Caco-2 (cell line): ENCODE measurements around the gene PMEL. TPM values are rescaled to one million over a fixed set of nuclear protein-coding genes. Genes with fewer than 3 reads are reported as not detected.

Experiments used
- BruUV-seq: library from RNA; stranded (reverse); fragments of 400-500 nt; replicated peaks from 2 replicates; lab custom pipeline; 2021; lab: Mats Ljungman, UMichigan
- CTCF ChIA-PET: fragments of 300-600 bp; sonication (Branson Sonifier 250); formaldehyde crosslinking; loops from one replicate; lab custom pipeline; 2022; ENCODE audit warnings: antibody characterized with exemption; lab: Charles Lee
- POLR2A ChIA-PET: fragments of 300-600 bp; sonication (Branson Sonifier 250); formaldehyde crosslinking; loops from one replicate; lab custom pipeline; 2022; ENCODE audit warnings: antibody characterized with exemption; lab: Charles Lee
- DNase-seq, 2 experiments: peaks; one replicate each; pipeline versions ENCODE4 v3.0.0 to v3.0.0-alpha.2; 2020 to 2022
- H3K27me3 ChIP-seq: replicated peaks from 2 replicates; pipeline ENCODE4 v1.6.0; 2011; ENCODE audit warnings: low read length; ENCODE audit not compliant: control insufficient read depth, insufficient read depth
- H3K36me3 ChIP-seq: 2 replicates; pipeline ENCODE4 v1.5.1; 2011; ENCODE audit warnings: low read length; ENCODE audit not compliant: control insufficient read depth, insufficient read depth
- H3K4me1 ChIP-seq: fragments of 250-450 bp; sonication (Bioruptor Pico); 2 replicates; pipeline ENCODE4 v1.5.1; 2020; ENCODE audit warnings: mild to moderate bottlenecking
- H3K4me3 ChIP-seq: 2 replicates; pipeline ENCODE4 v1.5.1; 2011; ENCODE audit warnings: low read depth, mild to moderate bottlenecking, control low read depth, low read length
- H3K9me3 ChIP-seq: fragments of 250-450 bp; sonication (Bioruptor Pico); 2 replicates; pipeline ENCODE4 v1.5.1; 2020; ENCODE audit warnings: mild to moderate bottlenecking, moderate library complexity
- H3K27ac Mint-ChIP-seq: one replicate; pipeline ENCODE4 v1.8.0; 2022; ENCODE audit warnings: mixed read lengths; ENCODE audit not compliant: unreplicated experiment
- H3K27me3 Mint-ChIP-seq: one replicate; pipeline ENCODE4 v1.8.0; 2022; ENCODE audit warnings: mixed read lengths; ENCODE audit not compliant: insufficient read depth, unreplicated experiment
- H3K36me3 Mint-ChIP-seq: one replicate; pipeline ENCODE4 v1.8.0; 2022; ENCODE audit warnings: mild to moderate bottlenecking, mixed read lengths; ENCODE audit not compliant: insufficient read depth, unreplicated experiment
- H3K4me1 Mint-ChIP-seq: one replicate; pipeline ENCODE4 v1.8.0; 2022; ENCODE audit warnings: low read depth, mixed read lengths; ENCODE audit not compliant: unreplicated experiment
- H3K4me3 Mint-ChIP-seq: one replicate; pipeline ENCODE4 v1.8.0; 2022; ENCODE audit warnings: mild to moderate bottlenecking, moderate library complexity, mixed read lengths; ENCODE audit not compliant: unreplicated experiment
- H3K9me3 Mint-ChIP-seq: one replicate; pipeline ENCODE4 v1.8.0; 2022; ENCODE audit warnings: mixed read lengths; ENCODE audit not compliant: unreplicated experiment
- intact Hi-C: fragments of 100-400 bp; cut with micrococcal nuclease; formaldehyde crosslinking; loops from one replicate; pipeline ENCODE4 v1.10.0; 2022; ENCODE audit not compliant: unreplicated experiment
- total RNA-seq: library from RNA; stranded (reverse); gene quantifications from 2 replicates; pipeline ENCODE4 v1.2.3, GENCODE V29; 2022
- TF ChIP-seq, protein P1 (sequence below), 2 experiments: fragments of 200-600 bp in 1 of 2; IDR thresholded peaks; 1 replicate in 1 of 2; 2 replicates in 1 of 2; pipeline versions ENCODE4 v1.5.1 to v1.8.0; 2011 to 2022; ENCODE audit warnings: antibody characterized with exemption in 1 of 2, control low read depth in 1 of 2, inconsistent platforms in 1 of 2, low read depth in 1 of 2, low read length in 1 of 2, mild to moderate bottlenecking in 1 of 2, moderate library complexity in 1 of 2; ENCODE audit not compliant: insufficient read depth in 1 of 2, severe bottlenecking in 1 of 2, unreplicated experiment in 1 of 2

PMEL gene
- total RNA-seq, 1 experiment from 2014 or later = 9.7 TPM

DNA sequence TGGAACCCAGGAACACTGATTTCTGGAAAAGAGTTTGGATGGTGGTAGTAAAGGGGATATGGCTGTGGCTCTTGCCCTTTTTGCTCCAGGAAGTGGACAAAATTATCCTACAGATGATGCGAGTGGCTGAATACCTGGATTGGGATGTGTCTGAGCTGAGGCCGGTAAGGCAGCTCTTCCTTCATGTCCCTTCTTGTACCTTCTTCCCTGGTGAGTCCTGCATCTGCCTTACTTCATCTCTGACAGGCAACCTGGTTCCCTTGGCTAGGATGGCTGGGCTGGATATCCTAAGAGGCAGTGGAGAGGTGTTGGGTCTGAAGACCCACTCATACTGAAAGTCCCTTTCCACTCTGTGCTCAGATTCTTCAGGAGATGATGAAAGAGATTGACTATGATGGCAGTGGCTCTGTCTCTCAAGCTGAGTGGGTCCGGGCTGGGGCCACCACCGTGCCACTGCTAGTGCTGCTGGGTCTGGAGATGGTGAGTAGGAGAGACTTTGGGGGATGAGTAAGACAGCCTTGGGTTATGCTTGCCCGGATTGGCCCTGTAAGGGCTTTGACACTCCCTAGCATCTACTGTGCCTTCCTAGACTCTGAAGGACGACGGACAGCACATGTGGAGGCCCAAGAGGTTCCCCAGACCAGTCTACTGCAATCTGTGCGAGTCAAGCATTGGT, 26.9 kb downstream of the PMEL start:
- no peaks in the 10 kb centered on the region for H3K36me3 Mint-ChIP-seq
- ChIA-PET CTCF (interaction anchor here (0.9 to 2.3 kb wide), 4 partner anchors 17 to 202 kb away, joined by 3 to 5 read pairs (median 3); no protein-coding TSS in a partner anchor), POLR2A (interaction anchor here (0.5 kb wide), 1 partner anchor 201 kb away, joined by 3 read pairs; no protein-coding TSS in a partner anchor)
- no peak overlapping the region for H3K27ac Mint-ChIP-seq
- TF ChIP-seq, protein P1, sequence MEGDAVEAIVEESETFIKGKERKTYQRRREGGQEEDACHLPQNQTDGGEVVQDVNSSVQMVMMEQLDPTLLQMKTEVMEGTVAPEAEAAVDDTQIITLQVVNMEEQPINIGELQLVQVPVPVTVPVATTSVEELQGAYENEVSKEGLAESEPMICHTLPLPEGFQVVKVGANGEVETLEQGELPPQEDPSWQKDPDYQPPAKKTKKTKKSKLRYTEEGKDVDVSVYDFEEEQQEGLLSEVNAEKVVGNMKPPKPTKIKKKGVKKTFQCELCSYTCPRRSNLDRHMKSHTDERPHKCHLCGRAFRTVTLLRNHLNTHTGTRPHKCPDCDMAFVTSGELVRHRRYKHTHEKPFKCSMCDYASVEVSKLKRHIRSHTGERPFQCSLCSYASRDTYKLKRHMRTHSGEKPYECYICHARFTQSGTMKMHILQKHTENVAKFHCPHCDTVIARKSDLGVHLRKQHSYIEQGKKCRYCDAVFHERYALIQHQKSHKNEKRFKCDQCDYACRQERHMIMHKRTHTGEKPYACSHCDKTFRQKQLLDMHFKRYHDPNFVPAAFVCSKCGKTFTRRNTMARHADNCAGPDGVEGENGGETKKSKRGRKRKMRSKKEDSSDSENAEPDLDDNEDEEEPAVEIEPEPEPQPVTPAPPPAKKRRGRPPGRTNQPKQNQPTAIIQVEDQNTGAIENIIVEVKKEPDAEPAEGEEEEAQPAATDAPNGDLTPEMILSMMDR (IDR thresholded peaks at IDR 0.05; ENCODE audit: insufficient read depth in 1 of 2, low read depth in 1 of 2, low read length in 1 of 2, severe bottlenecking in 1 of 2, unreplicated experiment in 1 of 2) = no peak
- H3K4me1 ChIP-seq = peaks cover 26% of the 10 kb centered on the region
- no peaks in the 10 kb centered on the region for H3K9me3 Mint-ChIP-seq
- H3K27me3 ChIP-seq = no peaks in the 10 kb centered on the region
- H3K9me3 ChIP-seq = no peaks in the 10 kb centered on the region
- H3K36me3 ChIP-seq = no peaks in the 10 kb centered on the region
- peaks cover 16% of the 10 kb centered on the region for H3K4me1 Mint-ChIP-seq
- H3K27me3 Mint-ChIP-seq = no peaks in the 10 kb centered on the region
- intact Hi-C loops = no loop called here
- no peak overlapping the region for H3K4me3 Mint-ChIP-seq
- H3K4me3 ChIP-seq = no peak overlapping the region
- no peak for DNase-seq
- no TSS peak for BruUV-seq

DNA sequence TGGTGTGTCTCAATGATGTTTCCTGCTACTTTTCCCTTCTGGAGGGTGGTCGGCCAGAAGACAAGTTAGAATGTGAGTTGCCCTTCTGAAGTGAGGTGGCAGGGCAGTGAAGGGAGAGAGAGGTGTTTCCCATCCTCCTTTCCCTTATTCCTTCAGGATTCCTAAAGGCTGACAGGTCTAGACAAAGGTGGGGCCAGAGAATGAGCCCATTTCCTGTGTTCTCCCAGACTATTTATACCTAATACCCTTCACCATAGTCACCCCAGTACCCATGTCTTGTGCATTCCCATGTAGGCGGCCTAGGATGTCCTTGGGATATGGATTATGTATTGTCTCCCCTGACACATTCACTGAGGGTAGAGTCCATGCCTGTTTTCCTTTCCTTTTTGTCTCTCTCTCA, 27.9 kb downstream of the PMEL start:
- Histone ChIP-seq H3K4me1 (peaks cover 30% of the 10 kb centered on the region), H3K27me3 (no peaks in the 10 kb centered on the region), H3K4me3 (no peak overlapping the region), H3K9me3 (no peaks in the 10 kb centered on the region), H3K36me3 (no peaks in the 10 kb centered on the region)
- BruUV-seq = no TSS peak
- Mint-ChIP-seq H3K4me1 (peaks cover 13% of the 10 kb centered on the region), H3K9me3 (no peaks in the 10 kb centered on the region), H3K4me3 (no peak overlapping the region), H3K27me3 (no peaks in the 10 kb centered on the region), H3K27ac (no peak overlapping the region), H3K36me3 (no peaks in the 10 kb centered on the region)
- CTCF ChIA-PET = no interaction called here
- POLR2A ChIA-PET = no interaction called here
- TF ChIP-seq, protein P1 (IDR thresholded peaks at IDR 0.05; ENCODE audit: insufficient read depth in 1 of 2, low read depth in 1 of 2, low read length in 1 of 2, severe bottlenecking in 1 of 2, unreplicated experiment in 1 of 2) = no peak
- DNase-seq = no peak
- intact Hi-C loops = no loop called here

DNA sequence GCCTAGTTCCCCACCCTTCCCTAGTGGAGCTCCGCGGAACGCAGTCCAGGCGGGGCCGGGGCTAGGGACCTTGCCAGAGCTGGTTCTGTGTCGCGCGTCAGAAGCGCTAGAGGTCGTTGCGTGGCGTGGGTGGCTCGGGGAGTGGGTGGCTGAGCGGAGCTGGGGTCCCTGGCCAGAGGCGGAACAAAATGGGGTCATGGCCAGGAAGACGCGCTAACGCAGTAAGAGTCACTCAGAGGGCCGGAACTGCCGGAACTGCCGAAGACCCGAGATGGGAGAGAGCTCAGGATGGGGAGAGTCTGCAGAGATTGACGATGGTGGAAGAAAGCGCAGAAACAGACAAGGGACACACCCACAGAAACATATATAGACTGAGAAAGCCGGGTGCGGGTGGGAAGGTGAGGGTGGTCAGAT, 30.1 kb downstream of the PMEL start:
- peaks cover 10% of the 10 kb centered on the region for H3K36me3 Mint-ChIP-seq
- no peak overlapping the region for H3K4me3 ChIP-seq
- TF ChIP-seq, protein P1 (IDR thresholded peaks at IDR 0.05; ENCODE audit: insufficient read depth in 1 of 2, low read depth in 1 of 2, low read length in 1 of 2, severe bottlenecking in 1 of 2, unreplicated experiment in 1 of 2) = no peak
- no peaks in the 10 kb centered on the region for H3K9me3 Mint-ChIP-seq
- H3K4me1 ChIP-seq = peaks cover 29% of the 10 kb centered on the region
- H3K27me3 ChIP-seq = no peaks in the 10 kb centered on the region
- no peak overlapping the region for H3K27ac Mint-ChIP-seq
- H3K27me3 Mint-ChIP-seq = no peaks in the 10 kb centered on the region
- H3K36me3 ChIP-seq = no peaks in the 10 kb centered on the region
- no peak for DNase-seq
- POLR2A ChIA-PET = no interaction called here
- H3K4me3 Mint-ChIP-seq = no peak overlapping the region
- peaks cover 7% of the 10 kb centered on the region for H3K4me1 Mint-ChIP-seq
- H3K9me3 ChIP-seq = no peaks in the 10 kb centered on the region
- BruUV-seq = no TSS peak
- CTCF ChIA-PET = no interaction called here
- intact Hi-C loops = no loop called here
